ENCODE results near the gene TCEANC.

Gene TCEANC

DNA sequence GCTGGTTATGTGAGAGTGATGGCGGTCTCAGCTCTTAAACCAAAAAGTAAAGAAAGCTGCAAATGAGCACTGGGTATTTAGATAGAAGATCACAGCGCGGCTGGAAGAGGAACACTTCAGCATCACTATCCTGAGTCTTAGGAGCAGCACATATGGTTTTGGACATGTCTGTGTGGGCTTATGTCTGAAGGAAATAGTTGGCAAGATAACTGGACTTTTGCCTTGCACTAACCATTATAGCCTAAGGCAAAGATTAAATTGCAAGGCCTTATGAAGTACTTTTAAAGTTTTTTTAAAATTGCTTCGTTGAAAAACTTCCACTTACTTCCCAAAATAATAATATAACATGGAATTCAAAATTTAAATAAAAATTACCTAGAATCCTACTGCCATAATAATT lies 31.4 kb downstream of the TCEANC start:
- Histone ChIP-seq H3K4me3 (ENCODE audit: low read length in 2 of 2) (no peak overlapping the region), H2BK15ac (ENCODE audit: low read length) (no peak overlapping the region), H2BK12ac (ENCODE audit: low read length) (no peak overlapping the region), H3K4ac (ENCODE audit: low read length) (no peak overlapping the region), H3K79me1 (ENCODE audit: low read depth, low read length) (no peaks in the 10 kb centered on the region), H3K4me1 (ENCODE audit: control insufficient read depth in 2 of 2, insufficient read depth in 1 of 2, low read depth in 1 of 2, low read length in 2 of 2) (no peaks in the 10 kb centered on the region), H3K23ac (ENCODE audit: low read depth, low read length, poor library complexity) (no peak overlapping the region), H3K27ac (replicated peaks; ENCODE audit: low read length) (no peak overlapping the region), H3K27me3 (ENCODE audit: control insufficient read depth in 3 of 3, insufficient read depth in 3 of 3, low read depth in 1 of 3, low read length in 3 of 3) (peaks cover 0 to 2% (median 0%) of the 10 kb centered on the region in 3 experiments), H2AK5ac (ENCODE audit: low read depth, low read length) (no peak overlapping the region), H4K8ac (ENCODE audit: low read depth, low read length) (no peak overlapping the region), H2BK120ac (ENCODE audit: low read depth, low read length) (no peak overlapping the region), H3K9me3 (replicated peaks in 1 of 2; ENCODE audit: control insufficient read depth in 2 of 2, insufficient read depth in 1 of 2, low read depth in 1 of 2, low read length in 2 of 2) (peaks cover 0 to 2% of the 10 kb centered on the region in 2 donors), H3K4me2 (ENCODE audit: insufficient read depth, low read length, poor library complexity, severe bottlenecking) (no peak overlapping the region), H3K14ac (ENCODE audit: low read length) (no peak overlapping the region), H3K9ac (ENCODE audit: low read depth, low read length, poor library complexity) (no peak overlapping the region), H2BK5ac (ENCODE audit: low read length) (no peak overlapping the region), H2AFZ (ENCODE audit: low read length) (no peak overlapping the region), H4K91ac (ENCODE audit: low read depth, low read length, poor library complexity) (no peak overlapping the region), H3K36me3 (replicated peaks in 1 of 2; ENCODE audit: control insufficient read depth in 2 of 2, insufficient read depth in 2 of 2, low read length in 2 of 2) (no peaks in the 10 kb centered on the region), H3K18ac (ENCODE audit: low read length) (no peak overlapping the region)
- DNase-seq (ENCODE audit: low spot score) = no peak
- WGBS, 2 donors (ENCODE audit: extremely low coverage in 2 of 2, insufficient read length in 2 of 2, insufficient replicate concordance in 1 of 2) = no CpG with 5 or more reads among the region's 4 CpGs

DNA sequence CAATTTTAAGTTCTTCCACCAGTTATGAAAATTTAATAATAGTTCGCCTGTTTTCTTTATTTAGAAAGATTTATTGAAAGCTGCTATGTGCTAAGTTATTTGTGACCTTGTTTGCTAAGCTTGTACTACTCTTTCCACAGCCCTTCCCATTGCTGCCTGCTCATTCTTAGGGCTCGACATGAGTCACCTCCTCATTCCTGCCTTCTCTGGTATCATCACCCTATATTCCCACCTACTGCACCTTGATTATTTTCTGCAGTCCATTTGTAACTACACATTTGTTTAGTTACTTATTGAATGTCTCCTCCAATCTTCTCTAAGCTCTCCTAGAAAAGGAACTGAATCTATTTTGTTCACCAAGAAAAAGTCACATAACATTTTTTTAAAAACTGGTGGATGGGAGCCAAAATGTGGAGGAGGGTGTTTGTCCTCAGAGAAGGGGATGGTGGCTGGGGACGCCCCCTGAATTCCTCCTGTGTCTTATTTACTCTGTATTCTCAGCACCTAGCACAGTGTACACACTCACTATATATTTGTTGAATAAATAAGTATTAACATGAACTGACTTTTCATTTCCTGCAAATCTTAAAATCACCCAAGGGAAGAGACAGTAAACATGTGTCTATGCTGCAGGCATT lies 32.3 kb downstream of the TCEANC start:
- no peaks in the 10 kb centered on the region for H3K36me3 ChIP-seq (replicated peaks in 1 of 2; ENCODE audit: control insufficient read depth in 2 of 2, insufficient read depth in 2 of 2, low read length in 2 of 2)
- H3K4me2 ChIP-seq (ENCODE audit: insufficient read depth, low read length, poor library complexity, severe bottlenecking) = no peak overlapping the region
- no peak overlapping the region for H3K14ac ChIP-seq (ENCODE audit: low read length)
- no CpG with 5 or more reads among the region's 3 CpGs for WGBS, 2 donors (ENCODE audit: extremely low coverage in 2 of 2, insufficient read length in 2 of 2, insufficient replicate concordance in 1 of 2)
- H2BK15ac ChIP-seq (ENCODE audit: low read length) = no peak overlapping the region
- peaks cover 0 to 2% (median 0%) of the 10 kb centered on the region in 3 experiments for H3K27me3 ChIP-seq (ENCODE audit: control insufficient read depth in 3 of 3, insufficient read depth in 3 of 3, low read depth in 1 of 3, low read length in 3 of 3)
- no peak overlapping the region for H2BK120ac ChIP-seq (ENCODE audit: low read depth, low read length)
- H3K23ac ChIP-seq (ENCODE audit: low read depth, low read length, poor library complexity) = no peak overlapping the region
- H4K91ac ChIP-seq (ENCODE audit: low read depth, low read length, poor library complexity) = no peak overlapping the region
- peaks cover 0 to 2% of the 10 kb centered on the region in 2 donors for H3K9me3 ChIP-seq (replicated peaks in 1 of 2; ENCODE audit: control insufficient read depth in 2 of 2, insufficient read depth in 1 of 2, low read depth in 1 of 2, low read length in 2 of 2)
- no peaks in the 10 kb centered on the region for H3K4me1 ChIP-seq (ENCODE audit: control insufficient read depth in 2 of 2, insufficient read depth in 1 of 2, low read depth in 1 of 2, low read length in 2 of 2)
- DNase-seq (ENCODE audit: low spot score) = no peak
- no peak overlapping the region for H2AK5ac ChIP-seq (ENCODE audit: low read depth, low read length)
- no peak overlapping the region for H2AFZ ChIP-seq (ENCODE audit: low read length)
- H2BK12ac ChIP-seq (ENCODE audit: low read length) = no peak overlapping the region
- H3K79me1 ChIP-seq (ENCODE audit: low read depth, low read length) = no peaks in the 10 kb centered on the region
- H4K8ac ChIP-seq (ENCODE audit: low read depth, low read length) = no peak overlapping the region
- no peak overlapping the region for H3K4ac ChIP-seq (ENCODE audit: low read length)
- no peak overlapping the region for H3K9ac ChIP-seq (ENCODE audit: low read depth, low read length, poor library complexity)
- no peak overlapping the region for H3K27ac ChIP-seq (replicated peaks; ENCODE audit: low read length)
- no peak overlapping the region for H2BK5ac ChIP-seq (ENCODE audit: low read length)
- H3K18ac ChIP-seq (ENCODE audit: low read length) = no peak overlapping the region
- no peak overlapping the region for H3K4me3 ChIP-seq (ENCODE audit: low read length in 2 of 2)

DNA sequence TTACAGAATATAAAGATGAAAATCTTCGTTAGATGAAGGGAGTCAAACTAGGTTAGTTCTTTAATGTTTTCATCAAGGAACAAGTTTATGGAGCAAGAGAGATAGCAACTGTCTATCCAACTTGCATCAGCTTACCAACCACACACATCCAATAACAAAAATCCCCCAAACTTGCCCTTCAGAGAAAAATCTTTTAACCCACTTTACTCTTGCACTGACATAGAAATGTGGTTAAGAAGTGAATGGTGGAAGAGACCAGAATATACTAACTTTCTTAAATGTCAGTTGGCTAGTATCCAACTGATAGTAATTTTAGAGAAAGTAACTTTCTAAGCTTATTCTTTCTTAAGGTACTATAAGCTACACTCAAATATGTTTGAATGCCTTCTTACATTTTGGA lies 34.3 kb downstream of the TCEANC start:
- H4K91ac ChIP-seq (ENCODE audit: low read depth, low read length, poor library complexity) = no peak overlapping the region
- H3K27ac ChIP-seq (replicated peaks; ENCODE audit: low read length) = no peak overlapping the region
- H3K9ac ChIP-seq (ENCODE audit: low read depth, low read length, poor library complexity) = no peak overlapping the region
- peaks cover 0 to 1% of the 10 kb centered on the region in 2 donors for H3K4me1 ChIP-seq (ENCODE audit: control insufficient read depth in 2 of 2, insufficient read depth in 1 of 2, low read depth in 1 of 2, low read length in 2 of 2)
- WGBS, 2 donors (ENCODE audit: extremely low coverage in 2 of 2, insufficient read length in 2 of 2, insufficient replicate concordance in 1 of 2) = no CpG with 5 or more reads among the region's 1 CpG
- H3K4ac ChIP-seq (ENCODE audit: low read length) = no peak overlapping the region
- no peaks in the 10 kb centered on the region for H3K36me3 ChIP-seq (replicated peaks in 1 of 2; ENCODE audit: control insufficient read depth in 2 of 2, insufficient read depth in 2 of 2, low read length in 2 of 2)
- no peak overlapping the region for H3K14ac ChIP-seq (ENCODE audit: low read length)
- no peak overlapping the region for H2BK12ac ChIP-seq (ENCODE audit: low read length)
- no peak overlapping the region for H2BK120ac ChIP-seq (ENCODE audit: low read depth, low read length)
- H3K9me3 ChIP-seq (replicated peaks in 1 of 2; ENCODE audit: control insufficient read depth in 2 of 2, insufficient read depth in 1 of 2, low read depth in 1 of 2, low read length in 2 of 2) = peaks cover 0 to 2% of the 10 kb centered on the region in 2 donors
- peaks cover 0 to 2% (median 0%) of the 10 kb centered on the region in 3 experiments for H3K27me3 ChIP-seq (ENCODE audit: control insufficient read depth in 3 of 3, insufficient read depth in 3 of 3, low read depth in 1 of 3, low read length in 3 of 3)
- H2AK5ac ChIP-seq (ENCODE audit: low read depth, low read length) = no peak overlapping the region
- H3K4me3 ChIP-seq (ENCODE audit: low read length in 2 of 2) = no peak overlapping the region
- no peak overlapping the region for H3K18ac ChIP-seq (ENCODE audit: low read length)
- H2BK15ac ChIP-seq (ENCODE audit: low read length) = no peak overlapping the region
- H2AFZ ChIP-seq (ENCODE audit: low read length) = no peak overlapping the region
- H3K23ac ChIP-seq (ENCODE audit: low read depth, low read length, poor library complexity) = no peak overlapping the region
- H2BK5ac ChIP-seq (ENCODE audit: low read length) = no peak overlapping the region
- DNase-seq (ENCODE audit: low spot score) = no peak
- no peak overlapping the region for H4K8ac ChIP-seq (ENCODE audit: low read depth, low read length)
- H3K4me2 ChIP-seq (ENCODE audit: insufficient read depth, low read length, poor library complexity, severe bottlenecking) = no peak overlapping the region
- no peaks in the 10 kb centered on the region for H3K79me1 ChIP-seq (ENCODE audit: low read depth, low read length)

DNA sequence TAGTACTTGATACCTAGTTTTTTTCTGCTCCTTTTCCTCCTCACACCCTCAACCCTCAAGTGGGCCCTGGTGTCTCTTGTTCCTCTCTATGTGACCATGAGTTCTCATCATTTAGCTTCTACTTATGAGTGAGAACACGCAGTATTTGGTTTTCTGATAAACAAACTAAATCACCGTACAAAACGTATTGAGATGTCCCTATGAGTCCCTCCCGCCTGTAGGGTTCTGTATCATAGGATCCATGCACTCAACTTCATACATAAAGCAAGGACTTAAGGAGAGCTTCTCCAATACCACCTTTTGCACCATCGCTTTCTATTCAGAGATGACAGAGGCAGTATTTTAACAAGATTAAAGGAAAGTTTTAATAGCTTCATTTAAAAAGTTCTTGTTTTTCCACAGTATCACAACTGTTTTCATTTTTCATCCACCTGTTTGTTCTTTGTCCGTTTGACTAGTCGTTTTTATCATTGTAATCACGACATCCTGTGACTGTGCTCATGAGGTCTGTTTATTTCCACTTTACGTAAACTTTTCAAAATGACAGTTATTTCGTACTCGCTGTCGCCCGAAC lies 35.5 kb downstream of the TCEANC start:
- H3K79me1 ChIP-seq (ENCODE audit: low read depth, low read length) = no peaks in the 10 kb centered on the region
- H3K36me3 ChIP-seq (replicated peaks in 1 of 2; ENCODE audit: control insufficient read depth in 2 of 2, insufficient read depth in 2 of 2, low read length in 2 of 2) = no peaks in the 10 kb centered on the region
- H4K91ac ChIP-seq (ENCODE audit: low read depth, low read length, poor library complexity) = no peak overlapping the region
- WGBS, 2 donors (ENCODE audit: extremely low coverage in 2 of 2, insufficient read length in 2 of 2, insufficient replicate concordance in 1 of 2) = no CpG with 5 or more reads among the region's 13 CpGs
- no peak overlapping the region for H3K23ac ChIP-seq (ENCODE audit: low read depth, low read length, poor library complexity)
- no peak overlapping the region for H2BK120ac ChIP-seq (ENCODE audit: low read depth, low read length)
- no peak overlapping the region for H3K14ac ChIP-seq (ENCODE audit: low read length)
- peak overlapping the region in 1 of 2 donors; percentile 85 for H3K4me3 ChIP-seq (ENCODE audit: low read length in 2 of 2)
- no peak overlapping the region for H3K18ac ChIP-seq (ENCODE audit: low read length)
- H3K27ac ChIP-seq (replicated peaks; ENCODE audit: low read length) = no peak overlapping the region
- DNase-seq (ENCODE audit: low spot score) = no peak
- H3K4ac ChIP-seq (ENCODE audit: low read length) = no peak overlapping the region
- peak overlapping the region; percentile 33 for H3K4me2 ChIP-seq (ENCODE audit: insufficient read depth, low read length, poor library complexity, severe bottlenecking)
- no peak overlapping the region for H2BK5ac ChIP-seq (ENCODE audit: low read length)
- peaks cover 0 to 1% of the 10 kb centered on the region in 2 donors for H3K9me3 ChIP-seq (replicated peaks in 1 of 2; ENCODE audit: control insufficient read depth in 2 of 2, insufficient read depth in 1 of 2, low read depth in 1 of 2, low read length in 2 of 2)
- no peak overlapping the region for H4K8ac ChIP-seq (ENCODE audit: low read depth, low read length)
- peaks cover 0 to 2% (median 0%) of the 10 kb centered on the region in 3 experiments for H3K27me3 ChIP-seq (ENCODE audit: control insufficient read depth in 3 of 3, insufficient read depth in 3 of 3, low read depth in 1 of 3, low read length in 3 of 3)
- H2AFZ ChIP-seq (ENCODE audit: low read length) = peak overlapping the region; percentile 85
- no peak overlapping the region for H3K9ac ChIP-seq (ENCODE audit: low read depth, low read length, poor library complexity)
- peaks cover 0 to 8% of the 10 kb centered on the region in 2 donors for H3K4me1 ChIP-seq (ENCODE audit: control insufficient read depth in 2 of 2, insufficient read depth in 1 of 2, low read depth in 1 of 2, low read length in 2 of 2)
- H2BK12ac ChIP-seq (ENCODE audit: low read length) = no peak overlapping the region
- H2AK5ac ChIP-seq (ENCODE audit: low read depth, low read length) = no peak overlapping the region
- no peak overlapping the region for H2BK15ac ChIP-seq (ENCODE audit: low read length)

Data from neuronal stem cell (in vitro differentiated cells).